ENCODE measurements around the gene PCK2. TPM values are rescaled to one million over a fixed set of nuclear protein-coding genes. Genes with fewer than 3 reads are reported as not detected.
A peak's percentile ranks its signal among the peaks of the same experiment; 100 is the strongest.

Gene PCK2
- total and polyA plus RNA-seq, 9 donors = 2.5 to 15.6 (median 3.6) TPM

DNA sequence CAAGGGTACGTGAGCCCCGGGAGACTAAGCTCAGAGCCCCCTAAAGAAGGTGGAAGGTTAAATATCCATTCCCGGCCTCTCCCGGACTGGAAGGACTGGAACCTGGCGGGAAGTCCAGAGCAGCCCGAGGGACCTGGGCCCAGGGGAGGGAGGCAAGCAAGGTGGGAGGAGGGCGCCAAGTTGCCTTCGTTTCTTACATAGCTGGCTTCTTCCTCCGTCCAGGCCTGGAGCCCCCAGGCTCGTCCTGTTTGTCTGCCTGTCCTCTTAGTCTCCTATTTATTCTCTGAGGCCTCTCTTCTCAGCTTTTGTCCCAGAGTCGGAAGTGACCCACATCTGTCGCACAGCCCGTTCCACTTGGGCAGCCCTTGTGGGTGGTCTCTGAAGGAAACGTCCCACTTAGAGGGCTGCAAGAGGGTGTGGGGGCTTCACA lies 745 bp downstream of the PCK2 start:
- 2% methylated on average over 7 of the region's 14 CpGs for WGBS (ENCODE audit: insufficient coverage)
- Histone ChIP-seq H3K36me3 (ENCODE audit: control insufficient read depth, insufficient read depth, low read length) (peaks cover 3% of the 10 kb centered on the region), H3K27me3 (ENCODE audit: control insufficient read depth, insufficient read depth, low read length) (no peaks in the 10 kb centered on the region), H3K4me3 (ENCODE audit: low read length) (peak overlapping the region; percentile 76), H3K9me3 (replicated peaks; ENCODE audit: control insufficient read depth, low read depth, low read length) (no peaks in the 10 kb centered on the region), H3K4me1 (ENCODE audit: control insufficient read depth, insufficient read depth, low read length) (peaks cover 25% of the 10 kb centered on the region), H3K27ac (ENCODE audit: low read length) (peak overlapping the region; percentile 77)
- no peak for DNase-seq

DNA sequence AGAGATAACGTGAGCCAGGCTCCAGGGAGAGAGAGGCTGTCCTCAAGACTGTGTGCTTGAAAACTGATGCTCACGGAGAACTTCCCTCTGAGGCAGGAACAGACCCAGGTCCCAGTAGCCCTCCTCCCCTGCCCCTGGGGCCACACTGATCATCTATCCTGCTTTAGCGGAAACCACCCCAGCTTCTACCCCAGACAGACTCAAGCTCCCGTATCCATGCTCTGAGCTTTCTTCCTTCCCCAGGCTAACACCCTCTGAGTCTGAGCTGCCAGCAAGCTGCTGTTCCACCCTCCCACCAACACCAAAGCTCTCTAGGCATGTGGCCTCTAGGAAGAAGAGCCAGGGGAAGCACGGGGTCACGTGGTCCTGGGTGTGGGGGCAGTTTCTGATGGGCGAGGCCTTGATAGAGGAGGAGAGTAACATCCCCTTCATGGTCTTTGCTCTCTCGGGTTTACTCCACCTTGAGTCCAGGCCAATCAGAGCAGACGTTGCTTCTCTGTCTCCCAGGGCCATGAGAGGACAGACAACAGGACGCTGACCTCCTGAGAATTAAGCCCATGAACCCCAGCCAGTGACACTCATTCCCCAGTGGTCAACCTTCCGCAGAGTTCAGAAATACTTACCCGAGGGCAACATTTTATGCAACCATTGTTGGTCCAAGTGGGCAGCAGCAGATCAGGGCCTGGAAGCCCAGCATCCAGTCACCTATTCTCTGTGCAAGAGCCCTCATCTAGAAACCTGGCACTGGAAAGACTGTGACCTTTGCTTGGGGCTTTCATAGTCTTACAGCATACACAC lies 1.4 kb downstream of the PCK2 start:
- 73% methylated on average over 9 of the region's 12 CpGs for WGBS (ENCODE audit: insufficient coverage)
- Histone ChIP-seq H3K9me3 (replicated peaks; ENCODE audit: control insufficient read depth, low read depth, low read length) (no peaks in the 10 kb centered on the region), H3K27ac (ENCODE audit: low read length) (peak overlapping the region; percentile 77), H3K4me3 (ENCODE audit: low read length) (peak overlapping the region; percentile 76), H3K27me3 (ENCODE audit: control insufficient read depth, insufficient read depth, low read length) (no peaks in the 10 kb centered on the region), H3K36me3 (ENCODE audit: control insufficient read depth, insufficient read depth, low read length) (peaks cover 7% of the 10 kb centered on the region), H3K4me1 (ENCODE audit: control insufficient read depth, insufficient read depth, low read length) (peaks cover 22% of the 10 kb centered on the region)
- peak; percentile 41 for DNase-seq

DNA sequence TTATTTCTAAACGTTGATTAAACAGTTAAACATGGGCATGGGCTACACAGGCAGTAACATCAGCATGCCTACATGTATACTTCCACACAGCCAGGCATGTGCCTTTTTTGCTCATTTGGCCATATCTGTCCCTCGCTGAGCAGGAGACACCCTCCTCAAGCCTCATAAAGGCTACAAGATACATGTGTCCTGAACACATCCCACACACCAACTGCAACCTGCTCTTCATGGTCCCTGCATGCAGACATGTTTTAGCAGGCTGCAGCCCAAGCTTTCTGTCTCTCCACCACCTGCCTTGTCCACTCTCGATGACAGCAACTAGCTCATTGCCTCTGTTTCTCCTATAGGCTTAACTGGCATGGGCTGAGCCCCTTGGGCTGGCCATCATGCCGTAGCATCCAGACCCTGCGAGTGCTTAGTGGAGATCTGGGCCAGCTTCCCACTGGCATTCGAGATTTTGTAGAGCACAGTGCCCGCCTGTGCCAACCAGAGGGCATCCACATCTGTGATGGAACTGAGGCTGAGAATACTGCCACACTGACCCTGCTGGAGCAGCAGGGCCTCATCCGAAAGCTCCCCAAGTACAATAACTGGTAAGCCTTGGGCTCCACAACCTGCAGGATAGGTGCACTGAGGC lies 2.6 kb downstream of the PCK2 start:
- Histone ChIP-seq H3K4me3 (ENCODE audit: low read length) (no peak overlapping the region), H3K27me3 (ENCODE audit: control insufficient read depth, insufficient read depth, low read length) (no peaks in the 10 kb centered on the region), H3K4me1 (ENCODE audit: control insufficient read depth, insufficient read depth, low read length) (peaks cover 22% of the 10 kb centered on the region), H3K27ac (ENCODE audit: low read length) (no peak overlapping the region), H3K9me3 (replicated peaks; ENCODE audit: control insufficient read depth, low read depth, low read length) (no peaks in the 10 kb centered on the region), H3K36me3 (ENCODE audit: control insufficient read depth, insufficient read depth, low read length) (peaks cover 7% of the 10 kb centered on the region)
- no peak for DNase-seq
- 92% methylated on average over 8 of the region's 8 CpGs for WGBS (ENCODE audit: insufficient coverage)

DNA sequence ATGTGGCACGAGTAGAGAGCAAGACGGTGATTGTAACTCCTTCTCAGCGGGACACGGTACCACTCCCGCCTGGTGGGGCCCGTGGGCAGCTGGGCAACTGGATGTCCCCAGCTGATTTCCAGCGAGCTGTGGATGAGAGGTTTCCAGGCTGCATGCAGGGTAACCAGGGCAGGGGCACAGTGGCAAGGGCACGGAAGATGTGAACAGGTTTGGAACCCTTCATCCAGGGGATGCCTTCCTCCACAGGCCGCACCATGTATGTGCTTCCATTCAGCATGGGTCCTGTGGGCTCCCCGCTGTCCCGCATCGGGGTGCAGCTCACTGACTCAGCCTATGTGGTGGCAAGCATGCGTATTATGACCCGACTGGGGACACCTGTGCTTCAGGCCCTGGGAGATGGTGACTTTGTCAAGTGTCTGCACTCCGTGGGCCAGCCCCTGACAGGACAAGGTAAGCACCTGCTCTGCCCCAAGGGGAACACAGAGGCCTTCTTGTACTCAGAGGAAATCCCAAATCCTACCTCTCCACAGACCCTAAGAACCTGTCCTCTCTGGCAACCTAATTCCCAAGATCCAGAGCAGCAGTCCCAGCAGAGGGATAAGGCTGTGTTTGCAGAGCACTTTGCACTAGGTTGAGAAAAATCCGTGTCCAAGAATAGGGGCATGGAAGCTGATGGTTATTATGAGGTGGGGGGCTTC lies 4.3 kb downstream of the PCK2 start:
- peaks cover 21% of the 10 kb centered on the region for H3K4me1 ChIP-seq (ENCODE audit: control insufficient read depth, insufficient read depth, low read length)
- no peak overlapping the region for H3K4me3 ChIP-seq (ENCODE audit: low read length)
- no peak for DNase-seq
- no peaks in the 10 kb centered on the region for H3K27me3 ChIP-seq (ENCODE audit: control insufficient read depth, insufficient read depth, low read length)
- peaks cover 10% of the 10 kb centered on the region for H3K36me3 ChIP-seq (ENCODE audit: control insufficient read depth, insufficient read depth, low read length)
- WGBS (ENCODE audit: insufficient coverage) = 92% methylated on average over 15 of the region's 16 CpGs
- no peaks in the 10 kb centered on the region for H3K9me3 ChIP-seq (replicated peaks; ENCODE audit: control insufficient read depth, low read depth, low read length)
- no peak overlapping the region for H3K27ac ChIP-seq (ENCODE audit: low read length)

DNA sequence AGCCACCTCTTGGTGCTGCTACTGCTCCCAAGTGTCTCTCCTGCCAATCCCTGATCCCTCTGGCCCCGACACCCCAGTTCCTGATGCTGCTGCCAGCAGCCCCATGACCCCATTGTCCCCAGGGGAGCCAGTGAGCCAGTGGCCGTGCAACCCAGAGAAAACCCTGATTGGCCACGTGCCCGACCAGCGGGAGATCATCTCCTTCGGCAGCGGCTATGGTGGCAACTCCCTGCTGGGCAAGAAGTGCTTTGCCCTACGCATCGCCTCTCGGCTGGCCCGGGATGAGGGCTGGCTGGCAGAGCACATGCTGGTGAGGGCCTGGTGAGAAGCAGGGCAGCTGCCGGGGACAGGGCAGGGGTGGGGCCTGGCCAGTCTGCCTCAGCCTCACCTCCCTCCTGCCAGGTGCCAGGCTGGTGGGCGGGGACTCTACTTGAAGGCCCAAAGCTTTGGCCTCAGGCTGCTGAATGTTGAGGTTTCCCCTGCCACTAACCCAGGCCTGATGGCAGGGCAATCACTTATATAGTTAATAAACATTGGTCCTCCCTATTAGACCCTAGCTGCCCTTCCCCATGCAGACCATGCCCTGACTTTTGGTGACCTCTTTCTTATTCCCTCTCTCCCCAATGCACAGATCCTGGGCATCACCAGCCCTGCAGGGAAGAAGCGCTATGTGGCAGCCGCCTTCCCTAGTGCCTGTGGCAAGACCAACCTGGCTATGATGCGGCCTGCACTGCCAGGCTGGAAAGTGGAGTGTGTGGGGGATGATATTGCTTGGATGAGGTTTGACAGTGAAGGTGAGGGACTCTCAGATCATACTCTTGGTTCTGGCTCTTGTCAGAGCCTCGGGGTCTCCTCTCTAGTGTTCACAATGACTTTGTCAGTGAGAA lies 5.1 kb downstream of the PCK2 start:
- WGBS (ENCODE audit: insufficient coverage) = 81% methylated on average over 13 of the region's 17 CpGs

DNA sequence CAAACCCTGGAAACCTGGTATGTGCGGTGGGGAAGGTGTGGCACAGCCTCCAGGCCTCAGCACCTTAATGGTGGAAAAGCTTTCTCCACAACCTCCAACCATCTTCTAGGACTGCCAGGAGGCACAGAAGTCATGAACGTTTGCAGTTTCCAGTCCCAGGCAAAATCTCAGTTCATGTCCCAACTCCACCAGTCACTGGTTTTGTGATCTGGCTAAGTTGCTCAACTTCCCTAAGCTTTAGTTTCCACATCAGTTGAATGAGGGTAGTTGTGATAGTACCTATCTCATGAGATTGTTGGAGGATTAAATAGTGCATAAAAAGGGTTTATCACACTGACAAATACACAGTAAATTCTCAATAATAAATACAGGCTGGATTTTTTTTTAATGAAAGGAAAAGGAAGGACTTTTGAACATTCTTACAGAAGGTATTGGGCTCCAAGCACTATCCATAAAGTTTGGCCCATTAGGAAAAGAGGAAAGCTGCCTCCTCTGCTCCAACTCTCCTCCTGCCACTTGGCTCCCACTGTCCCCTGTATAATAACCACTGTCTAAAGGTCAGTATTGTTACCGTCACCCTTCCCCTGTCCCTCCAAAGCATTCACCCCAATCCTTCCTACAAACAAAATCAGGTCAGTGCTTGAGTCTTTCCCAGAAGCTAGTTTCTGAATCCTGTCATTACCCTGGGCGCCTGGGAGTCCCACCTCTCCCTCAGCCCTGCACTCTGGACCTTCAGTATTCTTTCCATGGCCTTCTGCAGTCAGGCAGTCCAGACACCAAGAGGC lies 6.3 kb downstream of the PCK2 start:
- 81% methylated on average over 3 of the region's 4 CpGs for WGBS (ENCODE audit: insufficient coverage)

More for the DNA sequence above, 5.1 kb downstream of the PCK2 start:
- Histone ChIP-seq H3K27me3 (ENCODE audit: control insufficient read depth, insufficient read depth, low read length) (no peaks in the 10 kb centered on the region), H3K4me3 (ENCODE audit: low read length) (no peak overlapping the region), H3K27ac (ENCODE audit: low read length) (no peak overlapping the region), H3K9me3 (replicated peaks; ENCODE audit: control insufficient read depth, low read depth, low read length) (no peaks in the 10 kb centered on the region), H3K36me3 (ENCODE audit: control insufficient read depth, insufficient read depth, low read length) (peaks cover 15% of the 10 kb centered on the region), H3K4me1 (ENCODE audit: control insufficient read depth, insufficient read depth, low read length) (peaks cover 14% of the 10 kb centered on the region)
- no peak for DNase-seq

DNA sequence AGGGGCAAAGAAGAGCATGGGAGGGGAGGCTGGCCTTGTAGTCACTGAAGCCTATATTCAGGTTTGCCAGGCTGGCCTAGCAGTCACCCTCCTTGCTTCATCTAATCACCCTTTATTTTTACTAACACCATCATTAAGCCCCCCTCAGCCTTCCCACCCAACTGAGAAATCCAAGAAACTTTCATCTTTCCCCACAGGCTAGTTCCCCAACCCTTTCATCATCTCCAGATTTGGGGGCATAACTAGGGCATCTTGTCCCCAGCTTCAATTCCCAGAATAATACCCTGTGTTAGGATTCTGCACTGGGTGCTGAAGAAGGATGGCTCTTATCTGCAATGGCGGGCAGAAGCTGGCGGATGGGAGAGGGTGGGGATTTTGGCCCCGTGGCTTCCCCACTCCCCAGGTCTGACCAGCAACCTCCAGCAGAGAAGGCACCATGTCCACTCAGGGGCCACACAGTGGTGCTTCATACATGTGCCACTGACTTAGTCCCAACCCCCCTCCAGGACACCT lies 6.9 kb downstream of the PCK2 start:
- Histone ChIP-seq H3K36me3 (ENCODE audit: control insufficient read depth, insufficient read depth, low read length) (peaks cover 15% of the 10 kb centered on the region), H3K4me3 (ENCODE audit: low read length) (no peak overlapping the region), H3K27me3 (ENCODE audit: control insufficient read depth, insufficient read depth, low read length) (no peaks in the 10 kb centered on the region), H3K9me3 (replicated peaks; ENCODE audit: control insufficient read depth, low read depth, low read length) (no peaks in the 10 kb centered on the region), H3K27ac (ENCODE audit: low read length) (no peak overlapping the region), H3K4me1 (ENCODE audit: control insufficient read depth, insufficient read depth, low read length) (no peaks in the 10 kb centered on the region)
- 40% methylated on average over 1 of the region's 3 CpGs for WGBS (ENCODE audit: insufficient coverage)
- no peak for DNase-seq

More for the DNA sequence above, 6.3 kb downstream of the PCK2 start:
- H3K27ac ChIP-seq (ENCODE audit: low read length) = no peak overlapping the region
- peaks cover 4% of the 10 kb centered on the region for H3K4me1 ChIP-seq (ENCODE audit: control insufficient read depth, insufficient read depth, low read length)
- H3K27me3 ChIP-seq (ENCODE audit: control insufficient read depth, insufficient read depth, low read length) = no peaks in the 10 kb centered on the region
- DNase-seq = no peak
- peaks cover 15% of the 10 kb centered on the region for H3K36me3 ChIP-seq (ENCODE audit: control insufficient read depth, insufficient read depth, low read length)
- no peaks in the 10 kb centered on the region for H3K9me3 ChIP-seq (replicated peaks; ENCODE audit: control insufficient read depth, low read depth, low read length)
- H3K4me3 ChIP-seq (ENCODE audit: low read length) = no peak overlapping the region

DNA sequence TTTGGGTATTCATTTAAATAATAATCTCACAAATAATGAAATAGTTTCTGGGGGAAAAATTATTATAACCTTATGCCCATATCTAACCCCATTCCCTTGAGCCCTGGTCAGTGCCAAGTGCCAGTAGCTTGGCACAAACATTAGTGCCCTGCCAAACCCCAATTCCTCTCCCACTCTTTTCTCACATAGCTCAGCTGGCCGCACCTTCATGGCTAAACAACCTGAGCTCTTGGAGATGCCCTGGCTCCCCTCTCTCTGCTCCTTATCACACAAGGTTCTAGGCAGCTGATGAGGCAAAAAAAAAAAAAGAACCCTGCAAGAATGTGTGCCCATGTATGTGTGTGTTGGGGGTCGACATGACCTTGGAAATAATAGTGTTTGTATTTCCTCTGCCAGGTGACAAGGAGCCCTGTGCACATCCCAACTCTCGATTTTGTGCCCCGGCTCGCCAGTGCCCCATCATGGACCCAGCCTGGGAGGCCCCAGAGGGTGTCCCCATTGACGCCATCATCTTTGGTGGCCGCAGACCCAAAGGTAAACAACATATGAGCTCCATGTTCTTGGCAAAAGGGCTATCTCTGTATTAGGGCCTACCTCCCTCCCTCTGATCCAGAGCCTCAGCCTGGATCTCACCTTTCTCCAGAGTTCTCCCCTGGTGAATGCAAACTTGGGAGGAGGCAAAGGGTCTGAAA lies 8.4 kb downstream of the PCK2 start:
- Histone ChIP-seq H3K27me3 (ENCODE audit: control insufficient read depth, insufficient read depth, low read length) (no peaks in the 10 kb centered on the region), H3K9me3 (replicated peaks; ENCODE audit: control insufficient read depth, low read depth, low read length) (no peaks in the 10 kb centered on the region), H3K36me3 (ENCODE audit: control insufficient read depth, insufficient read depth, low read length) (peaks cover 15% of the 10 kb centered on the region), H3K27ac (ENCODE audit: low read length) (no peak overlapping the region), H3K4me3 (ENCODE audit: low read length) (no peak overlapping the region), H3K4me1 (ENCODE audit: control insufficient read depth, insufficient read depth, low read length) (no peaks in the 10 kb centered on the region)
- no peak for DNase-seq
- 95% methylated on average over 5 of the region's 7 CpGs for WGBS (ENCODE audit: insufficient coverage)
